Mucosa of gallbladder (tissue), 1 donor: ENCODE measurements around the gene NPAS2. TPM values are rescaled to one million over a fixed set of nuclear protein-coding genes. Genes with fewer than 3 reads are reported as not detected.

ENCODE experiments used
- DNase-seq: peaks from one replicate; pipeline ENCODE4 v3.0.0-alpha.2; 2020; ENCODE audit warnings: low spot score
- total RNA-seq: library from RNA; stranded (reverse); gene quantifications from one replicate; pipeline ENCODE4 v1.2.1, GENCODE V29; 2021
- donor health status: DM: no; HTN: no; CAD: no.

The NPAS2 gene
- total RNA-seq, 1 donor from 2014 or later, result 47.4 TPM

- DNase-seq, result no peak
Observed at GRCh38 chr2:100821255-100821910, 1.4 kb downstream of the NPAS2 start.

GRCh38 chr2:100821911-100822265, 1.9 kb downstream of the NPAS2 start:
- no peak for DNase-seq

GRCh38 chr2:100822587-100823248, 2.8 kb downstream of the NPAS2 start:
- no peak for DNase-seq

GRCh38 chr2:100823665-100824438, 3.9 kb downstream of the NPAS2 start:
- no peak for DNase-seq

- no peak for DNase-seq
Observed at GRCh38 chr2:100824842-100825241, 4.9 kb downstream of the NPAS2 start.

- no peak for DNase-seq
Observed at GRCh38 chr2:100826494-100826893, 6.6 kb downstream of the NPAS2 start.

GRCh38 chr2:100831158-100831750, 11.3 kb downstream of the NPAS2 start:
- no peak for DNase-seq

- DNase-seq, result no peak
Observed at GRCh38 chr2:100831831-100832230, 11.9 kb downstream of the NPAS2 start.

GRCh38 chr2:100832885-100833284, 12.9 kb downstream of the NPAS2 start:
- no peak for DNase-seq

- DNase-seq, result no peak
Observed at GRCh38 chr2:100833331-100833730, 13.4 kb downstream of the NPAS2 start.

- DNase-seq, result no peak
Observed at GRCh38 chr2:100834221-100834620, 14.3 kb downstream of the NPAS2 start.

GRCh38 chr2:100835006-100835659, 15.2 kb downstream of the NPAS2 start:
- DNase-seq, result no peak

- no peak for DNase-seq
Observed at GRCh38 chr2:100840519-100840918, 20.6 kb downstream of the NPAS2 start.

GRCh38 chr2:100842241-100842922, 22.4 kb downstream of the NPAS2 start:
- no peak for DNase-seq

- DNase-seq, result no peak
Observed at GRCh38 chr2:100844514-100844913, 24.6 kb downstream of the NPAS2 start.

- DNase-seq, result no peak
Observed at GRCh38 chr2:100845141-100845991, 25.4 kb downstream of the NPAS2 start.

GRCh38 chr2:100846716-100847115, 26.8 kb downstream of the NPAS2 start:
- DNase-seq, result no peak

- no peak for DNase-seq
Observed at GRCh38 chr2:100852447-100852846, 32.5 kb downstream of the NPAS2 start.

- no peak for DNase-seq
Observed at GRCh38 chr2:100852999-100853908, 33.3 kb downstream of the NPAS2 start.
